Measurements from ENCODE around the gene CASQ1. TPM values are rescaled to one million over a fixed set of nuclear protein-coding genes. Genes with fewer than 3 reads are reported as not detected.

CASQ1 gene
- total RNA-seq, 1 donor: not detected

DNA sequence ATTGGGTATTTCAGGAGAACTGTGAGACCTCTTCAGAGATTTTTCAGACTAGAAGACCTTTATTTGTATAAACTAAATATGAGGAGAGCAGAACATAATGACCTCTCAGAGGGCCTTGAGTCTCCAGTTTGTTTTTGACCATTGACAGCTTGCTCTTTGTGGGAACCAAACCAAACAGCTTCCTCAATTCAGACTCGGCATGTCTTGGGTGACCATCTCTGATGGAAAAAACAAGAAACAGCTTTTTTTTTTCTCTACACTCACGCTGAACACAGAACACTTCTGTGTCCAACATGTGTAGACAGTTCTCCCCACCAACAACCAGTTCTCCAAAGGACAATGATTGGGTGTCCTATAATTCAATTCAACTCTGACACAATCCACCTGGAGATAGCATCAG lies 27.4 kb upstream of the CASQ1 start:
- Histone ChIP-seq H3K9me3 (ENCODE audit: low read depth, low read length) (no peaks in the 10 kb centered on the region), H3K4me3 (ENCODE audit: low read length) (no peak overlapping the region), H3K27me3 (ENCODE audit: insufficient read depth, low read length) (peaks cover 3% of the 10 kb centered on the region), H3K4me1 (ENCODE audit: insufficient read depth, low read length) (peaks cover 46% of the 10 kb centered on the region)

DNA sequence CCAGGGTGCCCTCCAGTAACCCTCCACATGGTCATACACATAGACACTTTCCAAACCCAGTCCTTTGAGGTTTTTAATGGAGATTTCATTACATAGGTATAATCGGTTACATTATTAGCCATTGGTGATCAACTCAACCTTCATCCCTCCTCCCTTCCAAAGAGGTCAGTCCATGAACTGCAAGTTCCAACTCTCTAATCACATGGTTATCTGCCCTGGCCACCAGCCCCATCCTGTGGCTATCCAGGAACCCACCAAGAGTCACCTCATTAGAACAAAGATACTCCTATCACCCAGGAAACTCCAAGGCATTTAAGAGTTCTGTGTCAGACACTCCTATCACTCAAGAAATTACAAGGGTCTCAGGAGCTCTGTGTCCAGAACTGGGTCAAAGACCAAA lies 26.8 kb upstream of the CASQ1 start:
- no peaks in the 10 kb centered on the region for H3K9me3 ChIP-seq (ENCODE audit: low read depth, low read length)
- H3K27me3 ChIP-seq (ENCODE audit: insufficient read depth, low read length): peaks cover 3% of the 10 kb centered on the region
- peaks cover 51% of the 10 kb centered on the region for H3K4me1 ChIP-seq (ENCODE audit: insufficient read depth, low read length)
- H3K4me3 ChIP-seq (ENCODE audit: low read length): no peak overlapping the region

DNA sequence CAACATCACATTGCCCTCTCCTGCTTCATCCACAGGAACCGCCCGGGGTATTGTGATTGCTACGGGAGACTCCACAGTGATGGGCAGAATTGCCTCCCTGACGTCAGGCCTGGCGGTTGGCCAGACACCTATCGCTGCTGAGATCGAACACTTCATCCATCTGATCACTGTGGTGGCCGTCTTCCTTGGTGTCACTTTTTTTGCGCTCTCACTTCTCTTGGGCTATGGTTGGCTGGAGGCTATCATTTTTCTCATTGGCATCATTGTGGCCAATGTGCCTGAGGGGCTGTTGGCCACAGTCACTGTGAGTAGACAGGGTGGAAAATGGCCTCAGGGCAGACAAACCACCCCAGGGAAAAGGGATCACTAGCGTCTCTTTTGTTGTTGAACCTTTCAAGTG lies 26.3 kb upstream of the CASQ1 start:
- Histone ChIP-seq H3K4me3 (ENCODE audit: low read length) (no peak overlapping the region), H3K4me1 (ENCODE audit: insufficient read depth, low read length) (peaks cover 56% of the 10 kb centered on the region), H3K27me3 (ENCODE audit: insufficient read depth, low read length) (peaks cover 3% of the 10 kb centered on the region), H3K9me3 (ENCODE audit: low read depth, low read length) (no peaks in the 10 kb centered on the region)

DNA sequence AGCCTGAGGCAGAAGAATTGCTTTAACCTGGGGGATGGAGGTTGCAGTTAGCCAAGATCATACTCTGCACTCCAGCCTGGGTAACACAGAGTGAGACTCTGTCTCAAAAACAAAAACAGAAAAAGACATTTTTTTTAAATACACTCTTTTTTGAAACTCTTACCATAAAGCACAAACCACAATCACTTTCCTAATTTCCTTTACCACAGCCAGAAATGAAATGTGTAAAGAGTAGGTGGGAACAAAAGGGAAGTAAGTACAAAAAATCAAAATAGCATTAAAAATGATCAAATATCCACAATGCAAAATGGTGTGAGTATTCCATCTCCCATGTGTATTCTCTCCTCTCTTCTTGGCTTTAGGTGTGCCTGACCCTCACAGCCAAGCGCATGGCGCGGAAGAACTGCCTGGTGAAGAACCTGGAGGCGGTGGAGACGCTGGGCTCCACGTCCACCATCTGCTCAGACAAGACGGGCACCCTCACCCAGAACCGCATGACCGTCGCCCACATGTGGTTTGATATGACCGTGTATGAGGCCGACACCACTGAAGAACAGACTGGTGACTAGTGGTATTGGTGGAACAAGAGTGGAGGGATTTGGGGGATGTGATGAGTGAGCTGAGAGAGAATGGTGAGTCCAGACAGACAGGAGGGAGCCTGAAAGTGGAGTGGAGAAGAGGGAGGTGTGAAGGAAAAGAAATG lies 24.1 kb upstream of the CASQ1 start:
- H3K4me3 ChIP-seq (ENCODE audit: low read length): no peak overlapping the region
- peaks cover 66% of the 10 kb centered on the region for H3K4me1 ChIP-seq (ENCODE audit: insufficient read depth, low read length)
- H3K9me3 ChIP-seq (ENCODE audit: low read depth, low read length): no peaks in the 10 kb centered on the region
- H3K27me3 ChIP-seq (ENCODE audit: insufficient read depth, low read length): peaks cover 3% of the 10 kb centered on the region

DNA sequence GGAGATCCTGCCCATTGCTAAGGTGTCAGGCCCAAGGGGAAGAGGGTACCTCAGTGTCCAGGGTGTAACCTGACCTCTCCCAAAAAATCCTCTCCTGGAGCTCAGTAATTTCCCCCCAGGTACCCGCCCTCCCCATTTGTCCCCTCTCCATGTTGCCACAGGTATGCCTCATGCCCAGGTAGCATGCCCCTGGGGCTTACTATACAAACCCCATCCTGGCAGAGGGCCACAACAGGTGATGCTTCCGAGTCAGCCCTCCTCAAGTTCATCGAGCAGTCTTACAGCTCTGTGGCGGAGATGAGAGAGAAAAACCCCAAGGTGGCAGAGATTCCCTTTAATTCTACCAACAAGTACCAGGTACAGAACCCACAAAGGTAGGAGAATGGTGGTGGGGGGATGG lies 23.3 kb upstream of the CASQ1 start:
- H3K4me1 ChIP-seq (ENCODE audit: insufficient read depth, low read length): peaks cover 61% of the 10 kb centered on the region

DNA sequence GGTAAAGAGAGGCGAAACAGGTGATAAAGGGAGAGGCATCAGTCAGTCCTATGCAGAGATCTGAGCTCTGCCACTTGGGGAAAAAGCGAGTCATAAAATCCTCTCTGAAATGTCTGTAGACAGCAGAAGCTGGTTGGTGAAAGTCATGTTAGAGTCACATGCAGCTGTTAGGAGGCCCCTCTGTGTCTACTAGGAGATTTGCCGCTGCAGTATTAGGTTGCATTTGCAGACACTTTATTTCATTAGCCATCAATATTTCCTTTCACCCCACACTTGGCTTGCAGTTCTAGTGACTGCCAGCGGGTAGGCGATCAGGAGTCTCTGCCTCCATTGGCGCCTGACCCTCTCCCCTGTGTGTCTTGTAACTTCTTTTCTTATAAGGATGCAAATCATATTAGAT lies 22.8 kb upstream of the CASQ1 start:
- Histone ChIP-seq H3K4me1 (ENCODE audit: insufficient read depth, low read length) (peaks cover 57% of the 10 kb centered on the region), H3K27me3 (ENCODE audit: insufficient read depth, low read length) (peaks cover 3% of the 10 kb centered on the region), H3K9me3 (ENCODE audit: low read depth, low read length) (no peaks in the 10 kb centered on the region), H3K4me3 (ENCODE audit: low read length) (no peak overlapping the region)

More for the DNA sequence above, 23.3 kb upstream of the CASQ1 start:
- Histone ChIP-seq H3K27me3 (ENCODE audit: insufficient read depth, low read length) (peaks cover 3% of the 10 kb centered on the region), H3K9me3 (ENCODE audit: low read depth, low read length) (no peaks in the 10 kb centered on the region), H3K4me3 (ENCODE audit: low read length) (no peak overlapping the region)

DNA sequence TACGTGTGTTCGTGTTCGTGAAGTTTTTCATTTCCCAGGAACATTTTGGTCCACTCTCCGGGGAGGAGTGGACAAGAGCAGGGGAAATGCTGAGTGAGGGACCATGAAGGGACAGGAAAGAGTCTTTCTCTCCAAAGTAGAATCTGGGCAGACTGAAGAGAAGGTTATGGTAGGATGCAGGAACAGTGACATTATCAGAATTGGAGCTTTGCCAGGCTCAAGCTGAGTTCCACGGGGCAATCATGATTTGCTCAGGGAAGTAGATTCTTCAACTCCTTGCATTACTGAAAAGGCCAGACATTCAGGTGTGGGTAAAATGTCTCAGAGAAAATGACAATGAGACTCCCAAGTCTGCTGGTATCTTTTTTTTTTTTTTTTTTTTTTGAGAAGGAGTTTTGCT lies 22.4 kb upstream of the CASQ1 start:
- no peak overlapping the region for H3K4me3 ChIP-seq (ENCODE audit: low read length)
- no peaks in the 10 kb centered on the region for H3K9me3 ChIP-seq (ENCODE audit: low read depth, low read length)
- peaks cover 3% of the 10 kb centered on the region for H3K27me3 ChIP-seq (ENCODE audit: insufficient read depth, low read length)
- peaks cover 52% of the 10 kb centered on the region for H3K4me1 ChIP-seq (ENCODE audit: insufficient read depth, low read length)

DNA sequence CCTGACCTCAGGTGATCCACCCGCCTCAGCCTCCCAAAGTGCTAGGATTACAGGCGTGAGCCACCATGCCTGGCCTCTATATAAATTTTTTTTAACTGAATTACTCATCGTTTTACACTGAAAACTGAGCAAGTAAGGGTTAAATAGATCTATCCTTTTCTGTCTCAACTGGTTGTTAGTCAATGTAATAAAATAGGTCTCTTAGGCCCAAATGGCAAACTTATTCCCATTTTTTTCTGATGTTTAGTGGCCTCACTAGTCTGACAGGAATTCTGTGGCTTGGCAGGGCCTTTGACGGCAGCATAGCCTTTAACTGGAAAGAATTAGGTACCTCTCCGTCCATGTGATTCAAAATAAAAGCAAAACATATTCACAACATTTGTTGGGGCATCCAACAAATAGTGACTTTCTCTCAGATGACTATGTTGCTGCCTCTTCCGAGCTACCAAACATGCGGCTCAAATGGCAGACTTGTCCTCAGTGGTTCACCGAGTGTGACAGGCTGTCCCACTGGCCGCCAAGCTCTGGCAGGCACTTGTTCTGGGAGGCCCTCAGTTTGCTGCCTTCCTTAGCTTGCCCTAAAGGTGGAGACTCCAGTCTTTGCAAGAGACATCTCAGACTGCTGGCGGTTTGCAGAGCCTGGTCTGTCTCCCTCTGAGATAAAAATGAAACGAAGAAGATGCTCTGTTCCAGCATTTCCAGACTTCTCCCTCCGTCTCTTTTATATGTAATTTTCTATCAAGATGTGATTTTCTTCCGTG lies 21.6 kb upstream of the CASQ1 start:
- Histone ChIP-seq H3K27me3 (ENCODE audit: insufficient read depth, low read length) (peaks cover 3% of the 10 kb centered on the region), H3K4me3 (ENCODE audit: low read length) (no peak overlapping the region), H3K9me3 (ENCODE audit: low read depth, low read length) (no peaks in the 10 kb centered on the region), H3K4me1 (ENCODE audit: insufficient read depth, low read length) (peaks cover 44% of the 10 kb centered on the region)

DNA sequence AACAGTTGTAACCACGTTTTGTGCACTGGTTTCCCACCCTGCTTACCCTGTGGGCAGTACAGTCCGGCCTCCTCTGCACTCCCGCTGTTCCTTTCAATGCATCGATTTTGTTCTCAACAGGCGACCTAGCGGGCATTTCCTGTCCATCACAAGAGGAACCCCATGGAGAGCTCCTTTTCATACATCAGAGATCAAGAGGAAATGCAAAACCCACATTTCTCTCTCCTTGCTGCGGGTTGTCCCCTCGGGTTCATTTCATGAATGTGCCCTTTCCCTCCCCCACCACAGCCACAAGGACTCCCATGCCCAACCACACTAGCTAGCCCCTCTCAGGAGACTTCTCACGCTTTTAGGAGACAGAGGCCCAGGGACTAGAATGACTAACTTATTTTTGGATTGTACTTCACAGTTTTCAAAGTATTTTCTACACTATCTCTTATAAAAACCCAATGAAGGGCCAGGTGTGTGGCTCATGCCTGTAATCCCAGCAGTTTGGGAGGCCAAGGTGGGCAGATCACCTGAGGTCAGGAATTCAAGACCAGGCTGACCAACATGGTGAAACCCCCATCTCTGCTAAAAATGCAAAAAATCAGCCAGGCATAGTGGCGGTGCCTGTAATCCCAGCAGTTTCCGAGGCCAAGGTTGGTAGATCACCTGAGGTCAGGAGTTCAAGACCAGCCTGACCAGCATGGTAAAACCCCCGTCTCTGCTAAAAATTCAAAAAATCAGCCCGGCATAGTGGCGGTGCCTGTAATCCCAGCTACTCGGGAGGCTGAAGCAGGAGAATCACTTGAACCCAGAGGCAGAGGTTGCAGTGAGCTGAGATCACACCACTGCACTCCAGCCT lies 20.6 kb upstream of the CASQ1 start:
- no peaks in the 10 kb centered on the region for H3K27me3 ChIP-seq (ENCODE audit: insufficient read depth, low read length)
- H3K4me1 ChIP-seq (ENCODE audit: insufficient read depth, low read length): peaks cover 43% of the 10 kb centered on the region
- no peaks in the 10 kb centered on the region for H3K9me3 ChIP-seq (ENCODE audit: low read depth, low read length)
- no peak overlapping the region for H3K4me3 ChIP-seq (ENCODE audit: low read length)

DNA sequence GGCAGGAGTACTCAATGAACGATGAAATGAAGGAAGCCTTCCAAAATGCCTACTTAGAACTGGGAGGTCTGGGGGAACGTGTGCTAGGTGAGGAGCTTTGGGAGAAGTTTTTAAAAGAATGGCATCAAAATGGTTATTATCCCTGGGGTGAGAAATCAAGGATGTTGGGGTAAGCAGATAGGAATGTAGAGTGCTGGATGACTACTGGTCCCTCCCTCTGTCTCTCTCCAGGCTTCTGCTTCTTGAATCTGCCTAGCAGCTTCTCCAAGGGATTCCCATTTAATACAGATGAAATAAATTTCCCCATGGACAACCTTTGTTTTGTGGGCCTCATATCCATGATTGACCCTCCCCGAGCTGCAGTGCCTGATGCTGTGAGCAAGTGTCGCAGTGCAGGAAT lies 19.0 kb upstream of the CASQ1 start:
- no peaks in the 10 kb centered on the region for H3K9me3 ChIP-seq (ENCODE audit: low read depth, low read length)
- no peaks in the 10 kb centered on the region for H3K27me3 ChIP-seq (ENCODE audit: insufficient read depth, low read length)
- peaks cover 35% of the 10 kb centered on the region for H3K4me1 ChIP-seq (ENCODE audit: insufficient read depth, low read length)
- H3K4me3 ChIP-seq (ENCODE audit: low read length): no peak overlapping the region

DNA sequence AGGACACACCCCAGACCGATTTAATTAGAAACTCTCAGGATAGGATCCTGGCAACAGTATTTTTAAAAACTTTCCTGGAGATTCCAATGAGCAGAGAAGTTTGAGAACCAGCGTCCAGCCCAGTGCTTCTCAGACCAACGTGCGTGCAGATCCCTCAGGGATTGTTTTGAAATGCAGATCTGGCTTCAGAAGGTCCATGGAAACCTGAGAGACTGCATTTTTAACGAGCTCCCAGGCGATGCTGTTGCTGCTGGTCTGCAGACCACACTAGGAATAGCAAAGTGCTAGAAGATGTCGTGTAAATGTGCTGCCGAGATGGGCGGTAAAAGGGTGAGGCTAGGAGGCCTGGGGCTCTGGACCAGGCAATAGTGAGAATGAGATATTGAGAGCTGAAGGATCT lies 18.4 kb upstream of the CASQ1 start:
- Histone ChIP-seq H3K27me3 (ENCODE audit: insufficient read depth, low read length) (no peaks in the 10 kb centered on the region), H3K9me3 (ENCODE audit: low read depth, low read length) (no peaks in the 10 kb centered on the region), H3K4me3 (ENCODE audit: low read length) (no peak overlapping the region), H3K4me1 (ENCODE audit: insufficient read depth, low read length) (peaks cover 29% of the 10 kb centered on the region)

DNA sequence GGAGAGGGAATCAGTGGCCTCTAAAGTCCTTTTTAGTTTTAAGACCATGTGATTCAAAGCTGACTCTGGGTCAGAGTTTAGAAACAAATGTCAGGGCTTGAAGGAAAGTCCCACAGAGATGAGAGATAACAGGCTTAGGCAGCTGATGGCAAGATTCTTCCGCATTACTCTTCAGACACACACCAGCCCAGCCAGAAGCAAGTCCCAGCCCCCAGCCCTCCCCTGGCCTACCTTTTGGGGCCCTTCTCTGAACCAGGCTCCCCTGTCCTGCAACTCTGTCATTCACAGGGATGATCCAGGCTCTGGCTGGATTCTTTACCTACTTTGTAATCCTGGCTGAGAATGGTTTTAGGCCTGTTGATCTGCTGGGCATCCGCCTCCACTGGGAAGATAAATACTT lies 13.1 kb upstream of the CASQ1 start:
- Histone ChIP-seq H3K4me3 (ENCODE audit: low read length) (no peak overlapping the region), H3K27me3 (ENCODE audit: insufficient read depth, low read length) (no peaks in the 10 kb centered on the region), H3K9me3 (ENCODE audit: low read depth, low read length) (no peaks in the 10 kb centered on the region), H3K4me1 (ENCODE audit: insufficient read depth, low read length) (no peaks in the 10 kb centered on the region)

DNA sequence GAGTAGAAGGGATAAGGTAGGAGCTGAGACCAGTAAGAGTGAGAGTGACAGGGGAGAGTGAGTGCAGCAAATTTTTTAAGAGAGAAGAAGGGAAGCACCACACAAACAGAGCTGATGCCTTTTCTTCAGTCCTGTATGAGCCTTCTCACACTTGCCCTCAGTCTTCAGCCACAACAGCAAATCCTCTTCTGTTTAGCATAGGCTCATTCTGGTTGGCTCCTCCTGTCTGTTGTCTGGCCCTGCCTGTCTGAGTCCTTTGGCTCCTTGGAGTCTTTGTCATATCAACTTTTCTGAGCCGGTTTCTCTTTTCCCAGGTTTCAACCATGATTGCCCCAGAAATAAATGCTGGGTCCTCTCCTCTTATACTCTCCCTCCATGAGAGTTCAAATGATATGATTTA lies 12.7 kb upstream of the CASQ1 start:
- Histone ChIP-seq H3K4me3 (ENCODE audit: low read length) (no peak overlapping the region), H3K27me3 (ENCODE audit: insufficient read depth, low read length) (no peaks in the 10 kb centered on the region), H3K9me3 (ENCODE audit: low read depth, low read length) (no peaks in the 10 kb centered on the region), H3K4me1 (ENCODE audit: insufficient read depth, low read length) (no peaks in the 10 kb centered on the region)

DNA sequence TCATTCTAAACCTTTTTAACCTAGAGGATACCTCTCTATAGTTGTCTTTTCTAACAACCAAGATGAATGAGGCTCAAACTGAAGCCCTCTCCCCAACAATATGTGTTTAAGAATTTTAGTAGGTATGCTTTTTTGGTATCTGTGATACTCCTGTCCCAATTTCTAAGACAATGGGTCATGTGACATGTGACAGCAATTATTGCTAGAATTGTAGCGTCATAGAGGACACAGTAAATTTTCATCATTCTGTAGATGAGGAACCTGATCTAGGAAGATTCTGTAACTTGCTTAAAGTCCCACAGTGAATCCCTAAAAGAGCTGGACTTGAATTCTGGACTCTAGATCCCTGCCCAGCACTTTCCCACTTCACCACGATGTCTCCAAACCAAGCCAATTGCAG lies 11.6 kb upstream of the CASQ1 start:
- Histone ChIP-seq H3K27me3 (ENCODE audit: insufficient read depth, low read length) (no peaks in the 10 kb centered on the region), H3K4me1 (ENCODE audit: insufficient read depth, low read length) (no peaks in the 10 kb centered on the region), H3K9me3 (ENCODE audit: low read depth, low read length) (no peaks in the 10 kb centered on the region), H3K4me3 (ENCODE audit: low read length) (no peak overlapping the region)

DNA sequence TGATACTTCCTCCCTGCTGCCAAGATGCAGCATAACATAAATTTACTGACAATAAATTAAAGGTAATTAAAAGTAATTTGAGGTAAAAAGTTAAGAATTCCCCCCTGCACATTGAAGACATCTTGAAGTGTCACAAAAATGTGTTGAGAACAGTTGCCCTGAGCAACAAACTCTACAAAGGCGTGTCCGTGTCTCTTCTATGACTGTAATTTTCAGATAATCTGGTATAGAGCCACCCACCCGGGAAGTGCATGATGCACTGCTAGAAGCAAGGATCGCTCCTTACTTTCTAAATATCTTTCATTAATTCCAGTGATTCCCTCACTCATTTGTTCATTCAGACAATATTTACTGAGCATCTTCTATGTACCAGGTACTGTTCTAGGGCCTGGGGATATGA lies 11.0 kb upstream of the CASQ1 start:
- no peaks in the 10 kb centered on the region for H3K27me3 ChIP-seq (ENCODE audit: insufficient read depth, low read length)
- no peak overlapping the region for H3K4me3 ChIP-seq (ENCODE audit: low read length)
- no peaks in the 10 kb centered on the region for H3K9me3 ChIP-seq (ENCODE audit: low read depth, low read length)
- H3K4me1 ChIP-seq (ENCODE audit: insufficient read depth, low read length): no peaks in the 10 kb centered on the region

Measured in mononuclear cell (primary cell).